GM21717 (cell line): ENCODE data around the gene TMEM11.
"Not testable (repeated sequence)": the region's sequence is repeated elsewhere in the genome, so short reads cannot be mapped to it uniquely, and the experiment has no call there.

Experiments
- ATAC-seq: cut with Tn5 transposase; IDR thresholded peaks from one replicate; pipeline ENCODE4 v1.9.1; 2021; ENCODE audit warnings: mild to moderate bottlenecking, moderate library complexity; ENCODE audit not compliant: unreplicated experiment

TMEM11 gene

GRCh38 chr17:21212826-21213637 is 929 bp downstream of the TMEM11 start:
- ATAC-seq: no peak

DNA sequence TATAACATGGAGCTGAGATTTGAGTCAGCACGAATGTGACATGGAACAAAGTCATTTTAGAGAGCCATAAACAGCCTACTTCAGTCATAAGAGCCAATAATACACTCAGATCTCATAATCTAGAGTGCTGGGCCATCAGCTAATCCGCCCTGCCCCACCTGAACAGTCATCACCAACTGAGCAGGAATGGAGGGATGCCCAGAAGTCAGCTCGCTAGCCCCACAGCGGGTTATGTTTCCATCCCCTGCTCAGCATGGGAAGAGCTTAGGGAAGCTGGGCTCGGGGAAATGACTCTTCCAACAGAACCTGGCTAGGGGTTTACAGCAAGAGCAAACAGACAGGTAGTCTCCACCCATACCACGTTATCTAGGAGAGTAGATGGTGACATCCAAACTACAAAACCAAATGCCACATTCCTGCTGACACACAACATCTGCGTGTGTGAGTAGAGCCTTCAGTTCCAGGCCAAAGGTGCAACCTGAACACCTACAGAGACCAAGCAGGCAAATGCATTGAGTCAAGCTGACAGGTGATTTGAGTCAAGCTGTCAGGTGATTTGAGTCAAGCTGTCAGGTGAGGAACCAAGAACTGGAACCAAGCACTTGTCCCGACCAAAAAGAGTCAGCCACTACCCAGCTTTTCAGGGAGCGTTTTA is 2.0 kb downstream of the TMEM11 start:
- no peak for ATAC-seq

GRCh38 chr17:21210411-21211076 is 3.4 kb downstream of the TMEM11 start:
- ATAC-seq: no peak

GRCh38 chr17:21209511-21210175 is 4.3 kb downstream of the TMEM11 start:
- no peak for ATAC-seq

- ATAC-seq: no peak
Measured at GRCh38 chr17:21208352-21208751, 5.6 kb downstream of the TMEM11 start.

- no peak for ATAC-seq
Measured at GRCh38 chr17:21204935-21205334, 9.0 kb downstream of the TMEM11 start.

DNA sequence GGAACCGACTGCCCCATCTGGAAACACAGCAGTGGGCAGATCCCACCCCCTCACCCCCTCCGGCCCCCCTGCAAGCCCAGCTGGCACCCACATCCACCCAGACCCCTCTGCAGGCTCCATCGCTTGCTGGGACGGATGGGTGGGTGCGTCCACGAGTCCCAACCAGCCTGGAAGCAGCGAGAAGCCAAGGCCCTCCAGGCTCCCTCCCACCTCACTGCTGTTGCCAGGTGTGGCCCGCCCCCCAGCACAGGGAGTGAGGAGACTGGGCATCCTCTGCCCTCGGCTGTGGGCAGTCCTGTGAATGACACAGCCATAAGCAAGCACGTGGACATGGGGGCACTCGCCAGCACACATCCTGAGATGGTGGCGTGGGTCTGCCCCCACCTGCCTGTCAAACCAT is 11.4 kb downstream of the TMEM11 start:
- ATAC-seq: no peak

DNA sequence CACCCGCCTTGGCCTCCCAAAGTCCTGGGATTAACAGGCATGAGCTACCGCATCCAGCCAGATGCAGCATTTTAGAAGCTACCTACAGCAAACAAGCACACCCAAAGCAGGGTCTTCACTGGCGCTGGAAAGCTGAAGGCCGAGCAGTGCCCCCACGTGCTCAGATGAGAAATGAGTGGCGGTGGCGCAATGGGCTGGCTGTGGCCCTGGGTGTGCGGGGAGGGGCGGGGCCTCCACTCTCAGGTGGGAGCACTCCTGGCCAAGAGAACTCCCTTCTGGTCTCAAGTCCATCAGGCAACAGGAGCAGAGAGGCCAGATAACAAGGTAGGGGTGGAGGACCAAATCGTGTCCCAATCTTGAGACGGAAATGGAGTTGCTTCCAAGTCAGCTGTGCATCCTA is 12.1 kb downstream of the TMEM11 start:
- no peak for ATAC-seq

DNA sequence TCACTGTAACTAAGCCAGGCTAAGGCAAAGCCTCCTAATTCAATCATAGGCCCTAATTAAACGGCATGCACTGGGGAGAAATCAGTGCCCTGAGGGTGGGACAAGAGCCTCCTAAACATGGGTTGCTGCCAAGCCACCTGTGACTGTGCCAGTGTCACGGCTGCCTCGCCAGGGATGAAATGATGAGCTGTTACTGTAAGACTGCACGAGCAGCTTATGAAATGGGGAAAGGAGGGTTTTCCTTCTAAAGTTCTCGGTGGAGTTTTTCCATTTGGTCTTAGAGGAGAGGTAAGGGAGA is 12.7 kb downstream of the TMEM11 start:
- no peak for ATAC-seq

DNA sequence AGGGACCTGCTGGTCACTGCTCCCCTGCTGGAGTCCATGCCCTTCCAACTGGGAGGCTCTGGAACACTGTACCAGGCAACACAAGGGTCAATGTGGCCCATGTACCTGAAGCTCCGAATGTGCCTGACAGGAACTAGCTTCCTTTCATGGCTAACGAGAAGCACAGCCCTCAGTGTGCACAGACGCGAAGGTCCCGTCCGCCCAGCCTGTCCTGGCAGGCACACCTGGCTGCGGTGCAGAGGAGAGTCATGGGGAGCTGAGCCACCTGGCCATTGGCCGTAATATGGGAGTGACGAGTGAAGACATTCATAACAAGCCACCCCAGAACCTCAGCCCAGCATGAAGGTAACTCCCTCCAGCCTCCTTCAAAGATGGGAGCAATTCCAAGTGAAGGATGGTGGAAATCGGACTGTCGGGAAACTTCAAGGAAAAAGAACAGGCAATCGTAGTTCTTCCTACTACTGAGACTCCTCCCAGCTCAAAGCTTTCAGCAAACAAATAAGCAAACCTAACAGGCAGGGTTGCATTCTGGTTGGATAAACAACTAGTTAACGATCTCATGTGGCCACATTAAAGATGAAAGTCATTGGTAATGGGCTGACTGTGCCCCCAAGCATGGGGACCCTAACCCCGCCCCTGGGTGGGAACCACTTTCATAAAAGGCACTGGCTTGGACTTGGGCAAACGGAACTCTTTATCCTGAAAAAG is 13.2 kb downstream of the TMEM11 start:
- no peak for ATAC-seq

DNA sequence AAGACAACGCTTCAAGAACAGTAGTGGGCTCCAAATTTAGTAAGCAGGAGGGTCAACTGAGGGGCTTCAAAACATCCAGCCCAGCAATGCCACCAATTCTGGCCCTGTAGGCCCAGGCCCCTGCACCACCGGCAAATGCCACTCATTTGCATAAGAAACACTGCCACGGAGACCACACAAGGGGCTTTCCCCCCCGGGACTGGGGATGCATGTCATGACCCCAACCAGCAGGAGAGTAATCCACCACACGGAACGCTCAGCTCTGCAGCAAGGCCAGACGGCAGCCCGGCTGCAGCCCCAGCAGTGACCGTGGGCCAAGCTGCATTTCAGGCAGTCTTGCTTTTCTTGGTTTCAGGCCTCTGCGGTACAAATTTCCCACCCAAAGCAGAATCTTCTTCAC is 14.1 kb downstream of the TMEM11 start:
- no peak for ATAC-seq

- ATAC-seq: no peak
Measured at GRCh38 chr17:21199311-21199710, 14.7 kb downstream of the TMEM11 start.

- no peak for ATAC-seq
Measured at GRCh38 chr17:21198411-21198810, 15.6 kb downstream of the TMEM11 start.

DNA sequence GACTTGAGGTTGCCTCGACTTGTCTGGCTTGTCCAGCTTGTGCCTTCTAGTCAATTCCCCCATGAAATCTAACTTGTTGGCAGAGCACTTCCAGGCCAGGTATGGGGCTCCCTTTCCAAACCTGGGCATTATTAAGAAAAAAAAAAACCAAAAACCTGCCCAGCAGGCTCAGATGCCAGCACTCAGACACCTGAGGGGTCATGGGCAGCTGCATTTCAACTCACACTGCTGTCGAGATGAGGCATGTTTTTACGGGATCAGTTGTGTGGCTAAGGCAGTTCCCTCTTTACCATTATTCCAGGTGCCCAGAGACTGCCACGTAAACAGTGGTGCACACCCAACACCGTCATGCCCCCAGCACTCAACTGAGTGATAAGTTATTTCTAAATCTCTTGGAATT is 17.8 kb downstream of the TMEM11 start:
- no peak for ATAC-seq

- no peak for ATAC-seq
Measured at GRCh38 chr17:21194703-21195102, 19.3 kb downstream of the TMEM11 start.

DNA sequence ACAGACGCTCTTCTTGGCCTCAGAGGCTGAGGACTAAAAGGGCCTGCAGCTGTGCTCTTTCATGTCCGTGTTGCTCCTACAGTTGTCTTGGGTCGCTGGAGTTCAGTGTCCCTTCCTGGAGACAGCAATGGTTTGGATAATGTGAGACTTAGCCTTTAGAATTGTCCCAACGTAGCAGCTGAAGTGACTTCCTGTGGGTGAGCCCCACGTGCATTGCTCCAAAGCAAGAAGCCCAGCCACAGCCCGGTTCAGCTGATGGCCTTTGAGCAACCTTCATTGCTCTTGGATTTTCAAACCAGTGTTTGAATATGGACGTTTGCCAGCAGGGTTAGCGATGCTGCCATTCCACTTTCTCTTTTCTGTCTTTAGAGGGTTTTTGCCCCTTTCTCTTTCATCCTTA is 19.7 kb downstream of the TMEM11 start:
- no peak for ATAC-seq

DNA sequence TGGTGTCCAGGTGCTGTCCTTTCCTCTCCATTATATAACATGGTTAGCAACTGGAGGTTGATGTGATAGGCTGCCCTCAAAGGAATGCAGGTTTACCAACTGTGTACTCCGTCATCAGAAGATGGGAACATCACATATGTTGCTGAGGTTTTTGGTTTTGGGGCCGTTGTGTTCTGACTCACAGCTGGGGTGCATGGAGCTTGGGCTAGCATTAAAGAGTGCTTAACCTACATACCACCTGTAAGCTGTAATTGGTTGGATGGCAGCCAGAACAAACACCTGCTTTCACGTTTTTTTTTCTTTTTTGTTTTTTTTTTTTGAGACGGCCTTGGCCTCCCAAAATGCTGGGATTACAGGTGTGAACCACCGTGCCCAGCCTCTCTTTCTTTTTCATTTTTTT is 20.9 kb downstream of the TMEM11 start:
- no peak for ATAC-seq

GRCh38 chr17:21192414-21192813 is 21.5 kb downstream of the TMEM11 start:
- ATAC-seq: not testable (repeated sequence)

DNA sequence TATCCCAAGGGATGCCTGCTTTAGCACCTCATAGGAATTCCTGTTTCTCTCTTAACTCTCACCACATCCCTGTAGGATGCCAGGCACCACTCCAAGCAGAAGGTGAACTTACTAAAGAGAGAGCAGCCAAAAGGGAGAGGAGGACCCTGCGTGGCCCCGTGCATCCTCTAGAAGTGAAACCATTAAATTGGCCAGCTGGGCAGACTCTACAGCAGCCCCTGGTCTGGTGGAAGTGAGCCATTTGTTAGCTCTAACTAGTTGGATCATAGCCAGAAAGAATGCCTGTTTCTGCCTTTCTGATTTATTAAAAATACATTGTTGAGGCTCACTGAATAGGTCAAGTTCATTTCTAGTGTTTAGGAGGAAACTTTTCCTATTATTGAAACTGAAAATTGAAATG is 22.3 kb downstream of the TMEM11 start:
- ATAC-seq: no peak

DNA sequence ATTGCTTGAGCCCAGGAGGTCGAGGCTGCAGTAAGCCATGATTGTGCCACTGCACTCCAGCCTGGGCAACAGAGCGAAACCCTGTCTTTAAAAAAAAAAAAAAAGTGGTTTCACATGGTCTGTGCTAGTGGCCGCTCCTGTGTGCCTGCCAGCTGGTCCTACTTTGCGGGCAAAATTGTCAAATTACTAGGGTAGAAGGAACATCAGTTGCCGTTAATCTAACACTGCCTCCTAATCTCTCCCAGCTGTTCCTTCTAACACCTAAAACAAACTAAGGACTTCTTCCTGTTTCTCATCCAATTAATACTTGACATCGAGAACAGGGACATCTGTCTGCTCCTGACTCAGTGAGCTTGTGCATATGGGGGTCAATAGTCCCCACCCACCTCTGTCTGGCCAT is 23.9 kb downstream of the TMEM11 start:
- no peak for ATAC-seq

DNA sequence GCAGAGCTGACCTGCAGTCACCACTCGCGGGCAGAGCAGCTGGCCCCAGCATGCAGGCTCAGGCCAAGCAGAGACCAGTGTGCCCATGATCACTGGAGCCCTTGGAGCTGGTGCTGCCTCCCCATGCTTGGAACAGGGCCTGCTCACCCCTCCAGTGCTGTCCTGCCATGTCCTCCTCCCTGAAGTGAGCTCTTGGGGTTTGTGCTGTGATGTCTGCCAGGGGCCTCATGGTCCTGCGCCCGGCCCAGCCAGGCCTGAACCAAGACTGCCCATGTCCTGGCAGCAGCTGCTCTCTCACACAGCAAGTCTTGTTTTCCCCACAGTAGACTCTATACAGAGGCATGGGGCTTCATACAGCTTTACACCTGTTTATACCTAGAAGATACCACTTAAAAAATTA is 24.6 kb downstream of the TMEM11 start:
- ATAC-seq: no peak
